GM10266 (cell line): ENCODE measurements around the gene CAMTA1.

Experiments
- DNase-seq: peaks from one replicate; pipeline ENCODE4 v3.0.0; 2012; ENCODE audit errors: extremely low spot score
- TF ChIP-seq, protein P1 (sequence below): IDR thresholded peaks from 2 replicates; pipeline ENCODE4 v1.5.1; 2012; ENCODE audit warnings: mild to moderate bottlenecking, low read depth; ENCODE audit not compliant: control insufficient read depth, insufficient read depth; ENCODE audit errors: missing control alignments

Gene CAMTA1

DNA sequence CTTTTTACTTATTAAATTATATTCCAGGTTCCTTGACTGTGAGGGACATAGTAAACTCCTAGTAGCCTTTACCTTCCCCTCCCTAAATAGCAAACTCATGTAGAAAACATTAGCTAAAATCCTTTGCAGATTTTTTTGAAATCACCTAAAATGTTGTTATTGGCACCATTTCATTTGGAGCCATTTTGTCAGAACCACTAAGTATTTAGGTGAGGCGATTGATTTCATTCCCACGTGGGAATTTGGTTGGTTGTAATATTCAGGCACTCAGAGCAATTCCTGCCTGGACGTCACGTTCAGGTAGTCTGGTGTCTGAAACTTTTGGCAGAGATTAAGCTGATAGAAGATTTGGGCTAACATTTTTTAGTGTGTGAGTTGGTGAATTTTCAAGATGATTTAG, 84.3 kb downstream of the CAMTA1 start:
- no peak for DNase-seq
- TF ChIP-seq, protein P1, sequence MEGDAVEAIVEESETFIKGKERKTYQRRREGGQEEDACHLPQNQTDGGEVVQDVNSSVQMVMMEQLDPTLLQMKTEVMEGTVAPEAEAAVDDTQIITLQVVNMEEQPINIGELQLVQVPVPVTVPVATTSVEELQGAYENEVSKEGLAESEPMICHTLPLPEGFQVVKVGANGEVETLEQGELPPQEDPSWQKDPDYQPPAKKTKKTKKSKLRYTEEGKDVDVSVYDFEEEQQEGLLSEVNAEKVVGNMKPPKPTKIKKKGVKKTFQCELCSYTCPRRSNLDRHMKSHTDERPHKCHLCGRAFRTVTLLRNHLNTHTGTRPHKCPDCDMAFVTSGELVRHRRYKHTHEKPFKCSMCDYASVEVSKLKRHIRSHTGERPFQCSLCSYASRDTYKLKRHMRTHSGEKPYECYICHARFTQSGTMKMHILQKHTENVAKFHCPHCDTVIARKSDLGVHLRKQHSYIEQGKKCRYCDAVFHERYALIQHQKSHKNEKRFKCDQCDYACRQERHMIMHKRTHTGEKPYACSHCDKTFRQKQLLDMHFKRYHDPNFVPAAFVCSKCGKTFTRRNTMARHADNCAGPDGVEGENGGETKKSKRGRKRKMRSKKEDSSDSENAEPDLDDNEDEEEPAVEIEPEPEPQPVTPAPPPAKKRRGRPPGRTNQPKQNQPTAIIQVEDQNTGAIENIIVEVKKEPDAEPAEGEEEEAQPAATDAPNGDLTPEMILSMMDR = no peak

DNA sequence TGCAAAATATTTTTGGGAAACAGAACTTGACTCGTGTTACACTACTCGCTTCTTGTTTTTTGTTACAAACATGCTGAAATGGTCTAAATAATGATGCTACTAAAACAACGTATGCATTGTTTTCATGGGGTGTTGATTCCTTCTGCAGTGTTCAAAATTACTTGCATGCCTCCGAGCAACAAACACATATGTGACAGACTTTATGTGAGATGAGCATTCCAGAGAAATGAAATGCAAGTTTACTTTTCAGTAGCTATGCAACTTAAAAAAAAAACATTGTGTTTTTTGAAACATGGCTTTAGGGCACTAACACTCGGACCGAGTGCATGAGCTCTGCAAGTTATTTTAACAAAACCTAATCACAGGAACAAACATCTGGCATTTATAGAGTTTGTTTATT, 84.8 kb downstream of the CAMTA1 start:
- DNase-seq = no peak
- TF ChIP-seq, protein P1 = no peak

DNA sequence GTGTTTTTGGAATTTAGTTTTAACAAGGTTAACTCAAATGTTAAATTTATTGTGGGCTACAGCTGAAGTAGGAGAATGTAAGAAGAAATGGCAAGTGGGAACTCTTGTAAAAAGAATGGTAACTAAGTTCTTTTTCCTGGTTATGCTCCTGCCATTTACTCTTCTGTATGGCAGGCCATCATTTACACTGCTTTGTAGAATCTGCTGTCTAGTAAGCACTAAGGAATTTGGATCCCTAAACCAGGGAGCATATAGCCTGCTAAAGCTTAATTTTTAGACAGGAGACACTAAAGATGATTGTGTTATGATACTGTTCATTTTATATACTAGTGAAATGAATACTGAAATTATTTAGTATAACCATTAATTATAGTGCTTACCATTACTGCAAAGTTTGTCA, 85.3 kb downstream of the CAMTA1 start:
- no peak for DNase-seq

DNA sequence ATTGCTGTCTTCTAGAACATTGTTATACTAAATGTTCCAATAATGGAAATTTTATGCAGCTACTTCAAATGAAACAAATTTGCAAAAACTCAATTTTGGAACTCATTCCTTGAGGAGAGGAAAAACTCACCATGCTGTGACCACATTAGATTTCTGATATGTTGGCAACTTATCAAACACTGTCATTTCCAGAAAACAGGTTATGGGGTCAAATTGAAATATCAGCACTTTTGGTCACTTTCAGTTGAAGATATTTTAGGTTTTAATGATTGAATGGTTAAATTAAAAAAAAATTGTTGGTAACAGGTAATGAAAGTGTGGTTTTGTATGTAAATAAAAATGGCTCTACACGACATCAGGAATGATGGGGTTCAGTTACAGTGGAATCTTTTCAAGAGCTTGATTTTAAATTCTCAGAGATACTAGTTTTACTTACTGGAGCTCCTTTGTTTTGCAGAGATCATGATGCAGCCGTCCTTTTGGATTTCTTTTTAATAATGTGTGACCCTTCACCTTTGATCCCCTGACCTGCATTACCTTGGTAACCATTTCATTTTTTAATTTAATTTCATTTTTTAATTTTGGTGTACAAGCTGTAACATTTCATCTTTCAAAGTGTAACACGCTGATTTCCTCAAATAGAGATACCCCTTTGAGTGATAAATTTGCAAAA, 86.2 kb downstream of the CAMTA1 start:
- TF ChIP-seq, protein P1 = no peak

More for the DNA sequence above, 85.3 kb downstream of the CAMTA1 start:
- TF ChIP-seq, protein P1 = no peak

DNA sequence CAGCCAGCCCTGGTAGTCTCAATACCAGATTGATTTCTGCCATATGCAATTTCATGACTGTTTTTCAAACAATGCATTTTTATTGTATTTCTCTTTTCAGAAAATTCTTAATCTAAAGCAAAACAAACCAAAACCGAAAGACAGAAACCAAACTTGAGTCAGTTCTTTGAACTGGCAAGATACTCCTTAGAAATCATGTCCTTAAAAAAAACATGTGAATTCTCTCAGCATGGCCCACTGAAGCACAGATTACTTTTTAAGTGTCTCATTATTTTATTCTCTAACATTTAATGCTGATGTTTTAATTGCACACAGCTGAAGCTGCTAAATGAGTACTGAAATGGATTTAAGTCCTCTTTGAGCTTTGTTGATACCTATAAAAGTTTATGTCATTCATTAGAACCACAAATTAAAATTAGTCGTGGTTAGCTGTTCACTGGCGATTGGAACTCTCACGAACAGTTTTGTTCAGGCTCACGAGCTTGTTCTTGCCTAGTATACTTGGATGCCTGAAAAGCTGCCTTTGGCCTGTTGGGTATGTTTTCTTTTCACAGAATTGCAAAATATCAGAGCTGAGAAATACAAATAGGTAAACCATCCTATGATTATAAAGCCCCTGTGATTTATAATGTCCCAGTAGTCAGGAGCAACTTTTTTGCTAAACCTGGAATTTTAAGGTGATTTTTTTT, 87.5 kb downstream of the CAMTA1 start:
- TF ChIP-seq, protein P1 = no peak
- DNase-seq = no peak

More for the DNA sequence above, 86.2 kb downstream of the CAMTA1 start:
- DNase-seq = no peak

DNA sequence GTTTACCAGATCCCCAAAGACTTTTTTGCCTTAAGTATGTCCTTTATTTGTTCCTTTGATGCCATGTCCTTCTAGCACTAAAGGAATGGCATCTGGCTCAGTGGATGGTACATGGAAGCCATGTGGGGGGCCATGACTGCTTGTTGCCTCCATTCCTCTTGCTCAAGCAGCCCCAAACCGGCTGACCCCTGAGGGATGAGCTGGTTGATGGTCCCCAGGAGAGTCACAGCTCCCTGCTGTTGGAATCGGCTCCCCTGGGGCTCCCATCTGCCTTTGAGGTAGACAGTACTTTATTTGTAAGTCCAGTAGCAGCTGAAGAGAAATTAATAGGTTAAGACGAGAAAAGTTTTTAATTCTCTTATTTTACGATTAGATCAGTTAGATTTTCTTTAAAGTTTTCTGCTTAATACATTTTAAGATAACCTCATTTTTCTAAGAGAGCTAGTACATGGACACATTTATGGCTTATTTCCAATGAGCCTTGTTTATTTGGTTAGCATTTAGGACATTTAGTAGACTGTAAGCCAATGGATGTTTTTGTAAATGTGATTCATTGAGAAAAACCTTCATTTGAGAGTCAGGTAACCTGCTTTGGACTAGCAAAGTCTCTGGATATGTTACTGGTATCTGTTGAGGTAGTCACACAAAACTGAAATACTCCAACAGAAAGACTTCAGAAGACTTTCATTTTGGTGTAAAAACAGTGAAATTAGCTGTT, 88.2 kb downstream of the CAMTA1 start:
- TF ChIP-seq, protein P1 = no peak
- no peak for DNase-seq
